HCT116 (cell line): ENCODE measurements around the gene SLC38A9. TPM values are rescaled to one million over a fixed set of nuclear protein-coding genes. Genes with fewer than 3 reads are reported as not detected.

Experiments used
- ATAC-seq: fragments of 200-7000 bp; cut with Tn5 transposase; 2 replicates; pipeline ENCODE4 v1.9.1; 2020; ENCODE audit warnings: mild to moderate bottlenecking, moderate library complexity
- BruUV-seq: library from RNA; stranded (reverse); fragments of 400-500 nt; replicated peaks from 2 replicates; lab custom pipeline; 2021; lab: Mats Ljungman, UMichigan
- CTCF ChIA-PET: fragments of 300-600 bp; sonication (Branson Sonifier 250); formaldehyde crosslinking; loops from one replicate; lab custom pipeline; 2021; ENCODE audit warnings: antibody characterized with exemption; lab: Charles Lee
- POLR2A ChIA-PET: fragments of 300-600, 350-600 bp; sonication (Branson Sonifier 250); formaldehyde crosslinking; loops from one replicate; lab custom pipeline; 2021; ENCODE audit warnings: antibody characterized with exemption; lab: Charles Lee
- RAD21 ChIA-PET, 2 experiments: fragments of 300-600 bp; sonication (Branson Sonifier 250); formaldehyde crosslinking; loops; one replicate each; lab custom pipeline; 2023; ENCODE audit warnings: low total read pairs in 2 of 2; ENCODE audit not compliant: uncharacterized antibody in 2 of 2, unreplicated experiment in 2 of 2, low non-redundant PET in 1 of 2; lab: Charles Lee
- DNase-seq: peaks from one replicate; pipeline ENCODE4 v3.0.0-alpha.2; 2010; ENCODE audit warnings: low read depth, low spot score
- H2AFZ ChIP-seq: fragments of 200-600 bp; shearing (Covaris generic), sonication (generic); 2 replicates; pipeline ENCODE4 v1.6.1; 2017; ENCODE audit warnings: low read depth, mixed run types, mixed read lengths, antibody characterized with exemption, low read length; ENCODE audit not compliant: poor library complexity, severe bottlenecking
- H3K27ac ChIP-seq: 2 replicates; pipeline ENCODE4 v1.5.1; 2012; ENCODE audit warnings: low read depth, low read length
- H3K27me3 ChIP-seq: fragments of 200-600 bp; sonication (generic); 2 replicates; pipeline ENCODE4 v1.6.1; 2016; ENCODE audit warnings: mixed run types, low read length, mixed read lengths; ENCODE audit not compliant: insufficient read depth
- H3K36me3 ChIP-seq, 2 experiments: fragments of 200-500 bp in 1 of 2; fragments of 200-600 bp in 1 of 2; sonication (Bioruptor generic) in 1 of 2; sonication (generic) in 1 of 2; 2 replicates each; pipeline versions ENCODE4 v1.5.1 to v1.6.1; 2014 to 2016; ENCODE audit warnings: low read length in 2 of 2, inconsistent platforms in 1 of 2, mixed read lengths in 1 of 2, mixed run types in 1 of 2; ENCODE audit not compliant: insufficient read depth in 2 of 2, control insufficient read depth in 1 of 2
- H3K4me1 ChIP-seq, 2 experiments: fragments of 200-600 bp in 1 of 2; sonication (generic) in 1 of 2; 2 replicates each; pipeline versions ENCODE4 v1.5.1 to v1.6.1; 2012 to 2017; ENCODE audit warnings: low read length in 2 of 2, inconsistent platforms in 1 of 2, mild to moderate bottlenecking in 1 of 2, mixed read lengths in 1 of 2, mixed run types in 1 of 2, moderate library complexity in 1 of 2; ENCODE audit not compliant: insufficient read depth in 2 of 2, control insufficient read depth in 1 of 2
- H3K4me2 ChIP-seq: fragments of 200-600 bp; sonication (generic); 2 replicates; pipeline ENCODE4 v1.6.1; 2017; ENCODE audit warnings: mixed run types, low read length, mixed read lengths
- H3K4me3 ChIP-seq, 2 experiments: fragments of 200-600 bp in 1 of 2; sonication (generic) in 1 of 2; replicated peaks in 1 of 2; 2 replicates each; pipeline ENCODE4 v1.5.1; 2011 to 2016; ENCODE audit warnings: low read length in 2 of 2, control low read depth in 1 of 2, low read depth in 1 of 2, mild to moderate bottlenecking in 1 of 2, mixed read lengths in 1 of 2, mixed run types in 1 of 2
- H3K79me2 ChIP-seq: fragments of 200-600 bp; sonication (generic); 2 replicates; pipeline ENCODE4 v1.6.1; 2017; ENCODE audit warnings: mild to moderate bottlenecking, mixed run types, low read length, moderate library complexity, mixed read lengths; ENCODE audit not compliant: insufficient read depth
- H3K9ac ChIP-seq: fragments of 200-600 bp; sonication (generic); 2 replicates; pipeline ENCODE4 v1.6.1; 2016; ENCODE audit warnings: low read length, mixed read lengths
- H3K9me2 ChIP-seq: fragments of 200-600 bp; sonication (generic), shearing (Covaris generic); 2 replicates; pipeline ENCODE4 v1.6.1; 2017; ENCODE audit warnings: mixed run types, mild to moderate bottlenecking, moderate library complexity; ENCODE audit not compliant: insufficient read depth
- H3K9me3 ChIP-seq, 2 experiments: fragments of 200-500 bp in 1 of 2; fragments of 200-600 bp in 1 of 2; sonication (Bioruptor generic) in 1 of 2; sonication (generic) in 1 of 2; 2 replicates each; pipeline ENCODE4 v1.6.1; 2014 to 2017; ENCODE audit warnings: low read length in 2 of 2, mixed read lengths in 2 of 2, inconsistent platforms in 1 of 2, low read depth in 1 of 2, mild to moderate bottlenecking in 1 of 2, mixed run types in 1 of 2, moderate library complexity in 1 of 2; ENCODE audit not compliant: control insufficient read depth in 1 of 2, insufficient read depth in 1 of 2
- H4K20me1 ChIP-seq: fragments of 200-600 bp; sonication (generic), shearing (Covaris generic); 2 replicates; pipeline ENCODE4 v1.6.1; 2017; ENCODE audit warnings: mixed run types, mild to moderate bottlenecking, moderate library complexity; ENCODE audit not compliant: insufficient read depth
- CBX3 ChIP-seq: IDR thresholded peaks from 2 replicates; pipeline ENCODE4 v1.6.1; 2012; ENCODE audit warnings: low read depth
- CEBPB ChIP-seq: IDR thresholded peaks from 2 replicates; pipeline ENCODE4 v1.6.1; 2012; ENCODE audit warnings: low read depth
- EGR1 ChIP-seq: IDR thresholded peaks from 2 replicates; pipeline ENCODE4 v1.6.1; 2012; ENCODE audit warnings: low read depth
- ELF1 ChIP-seq: IDR thresholded peaks from 2 replicates; pipeline ENCODE4 v1.6.1; 2012; ENCODE audit warnings: low read depth, borderline replicate concordance
- EZH2 ChIP-seq: fragments of 200-600 bp; sonication (generic); IDR thresholded peaks from 2 replicates; pipeline ENCODE4 v1.6.1; 2017; ENCODE audit warnings: antibody characterized with exemption, mixed run types
- EZH2phosphoT487 ChIP-seq: fragments of 200-600 bp; IDR thresholded peaks from 2 replicates; pipeline ENCODE4 v1.6.1; 2018; ENCODE audit warnings: antibody characterized with exemption, borderline replicate concordance
- FOSL1 ChIP-seq: IDR thresholded peaks from 2 replicates; pipeline ENCODE4 v1.6.1; 2012; ENCODE audit warnings: low read depth
- POLR2AphosphoS5 ChIP-seq: IDR thresholded peaks from 2 replicates; pipeline ENCODE4 v1.6.1; 2011; ENCODE audit warnings: mild to moderate bottlenecking, low read depth, low read length, moderate library complexity
- RAD21 ChIP-seq: IDR thresholded peaks from 2 replicates; pipeline ENCODE4 v1.6.1; 2012; ENCODE audit warnings: low read depth, mild to moderate bottlenecking
- SIN3A ChIP-seq: IDR thresholded peaks from 2 replicates; pipeline ENCODE4 v1.6.1; 2012; ENCODE audit warnings: low read depth
- SP1 ChIP-seq: IDR thresholded peaks from 2 replicates; pipeline ENCODE4 v1.6.1; 2012; ENCODE audit warnings: low read depth
- SRF ChIP-seq: IDR thresholded peaks from 2 replicates; pipeline ENCODE4 v1.6.1; 2012; ENCODE audit warnings: low read depth
- TCF7L2 ChIP-seq: IDR thresholded peaks from 2 replicates; pipeline ENCODE4 v1.7.0; 2011; ENCODE audit warnings: borderline replicate concordance, inconsistent platforms; ENCODE audit not compliant: insufficient read depth, insufficient read length; ENCODE audit errors: extremely low read depth
- YY1 ChIP-seq: IDR thresholded peaks from 2 replicates; pipeline ENCODE4 v1.6.1; 2011; ENCODE audit warnings: low read length, low read depth, moderate library complexity, mild to moderate bottlenecking; ENCODE audit not compliant: insufficient replicate concordance; ENCODE audit errors: extremely low read depth
- ZFX ChIP-seq: fragments of 450-650 bp; IDR thresholded peaks from 2 replicates; pipeline ENCODE4 v1.6.1; 2017
- ZNF274 ChIP-seq: fragments of 200-500 bp; sonication (Bioruptor generic); IDR thresholded peaks from 2 replicates; pipeline ENCODE4 v1.6.1; 2014; ENCODE audit warnings: mild to moderate bottlenecking, low read depth, low read length, inconsistent platforms
- intact Hi-C: fragments of 100-400 bp; cut with micrococcal nuclease; formaldehyde crosslinking; loops from 2 replicates; pipeline ENCODE4 v1.10.0; 2022
- total RNA-seq: library from RNA; stranded (reverse); gene quantifications from one replicate; pipeline ENCODE4 v1.2.1, GENCODE V29; 2021; ENCODE audit not compliant: unreplicated experiment
- TF ChIP-seq, protein P1 (sequence below): IDR thresholded peaks from 2 replicates; pipeline ENCODE4 v1.6.1; 2012; ENCODE audit warnings: low read depth
- TF ChIP-seq, protein P2 (sequence below), 3 experiments: fragments of 200-600 bp in 1 of 3; sonication (generic) in 1 of 3; IDR thresholded peaks in 2 of 3; conservative IDR thresholded peaks in 1 of 3; 2 replicates each; pipeline ENCODE4 v1.5.1; 2012 to 2017; ENCODE audit warnings: low read depth in 2 of 3, low read length in 2 of 3, antibody characterized with exemption in 1 of 3, borderline replicate concordance in 1 of 3, control low read depth in 1 of 3, mild to moderate bottlenecking in 1 of 3, mixed read lengths in 1 of 3, mixed run types in 1 of 3, moderate library complexity in 1 of 3; ENCODE audit not compliant: insufficient read depth in 1 of 3
- TF ChIP-seq, protein P3 (sequence below): IDR thresholded peaks from 2 replicates; pipeline ENCODE4 v1.6.1; 2012

Gene SLC38A9
- total RNA-seq, 1 experiment from 2014 or later, result 12.6 TPM

DNA sequence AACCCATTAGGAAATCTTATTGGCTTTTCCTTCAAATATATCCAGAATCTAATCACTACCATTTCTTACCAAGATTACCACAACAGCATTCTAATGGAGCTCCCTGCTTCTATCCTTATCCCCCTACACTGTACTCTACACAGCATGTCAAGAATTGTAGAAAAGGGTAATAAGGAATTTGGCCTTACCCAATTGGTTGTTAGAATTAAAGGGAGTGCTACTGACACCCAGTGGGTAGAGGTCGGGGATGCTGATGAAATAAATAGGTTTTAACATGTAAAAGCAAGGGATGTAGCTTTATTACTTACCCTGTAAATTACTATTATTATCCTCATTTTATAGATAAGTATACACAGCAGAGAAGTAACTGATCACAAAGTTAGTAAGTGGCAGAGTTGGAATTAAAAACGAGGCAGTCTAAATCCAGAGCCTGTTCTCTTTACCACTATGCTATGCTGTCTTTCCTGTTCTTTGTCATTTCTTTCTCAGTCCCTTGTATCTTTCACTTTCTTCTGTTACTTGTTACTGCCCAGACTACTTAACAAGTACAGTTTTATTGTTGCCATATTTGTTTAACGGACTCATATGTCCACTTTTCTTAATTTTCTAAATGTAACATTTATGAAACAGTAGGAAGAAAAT, 10.5 kb downstream of the SLC38A9 start:
- Histone ChIP-seq H3K27me3 (no peaks in the 10 kb centered on the region), H4K20me1 (no peaks in the 10 kb centered on the region), H3K4me2 (no peak overlapping the region), H2AFZ (no peak overlapping the region), H3K4me1 (no peaks in the 10 kb centered on the region), H3K9me3 (no peaks in the 10 kb centered on the region), H3K9me2 (no peaks in the 10 kb centered on the region), H3K9ac (no peak overlapping the region), H3K27ac (no peak overlapping the region), H3K4me3 (no peak overlapping the region), H3K79me2 (no peaks in the 10 kb centered on the region), H3K36me3 (no peaks in the 10 kb centered on the region)
- intact Hi-C loops, result no loop called here
- ATAC-seq (no peak), DNase-seq (no peak)
- BruUV-seq, result no TSS peak
- POLR2A ChIA-PET, result no interaction called here
- RAD21 ChIA-PET, result no interaction called here
- TF ChIP-seq EZH2 (no peak), ZNF274 (no peak), SRF (no peak), ZFX (no peak), POLR2AphosphoS5 (no peak), SP1 (no peak), SIN3A (no peak), YY1 (no peak), ELF1 (no peak), RAD21 (no peak), EZH2phosphoT487 (no peak), TCF7L2 (no peak), EGR1 (no peak), FOSL1 (no peak), CEBPB (no peak), CBX3 (no peak)
- TF ChIP-seq, protein P1, sequence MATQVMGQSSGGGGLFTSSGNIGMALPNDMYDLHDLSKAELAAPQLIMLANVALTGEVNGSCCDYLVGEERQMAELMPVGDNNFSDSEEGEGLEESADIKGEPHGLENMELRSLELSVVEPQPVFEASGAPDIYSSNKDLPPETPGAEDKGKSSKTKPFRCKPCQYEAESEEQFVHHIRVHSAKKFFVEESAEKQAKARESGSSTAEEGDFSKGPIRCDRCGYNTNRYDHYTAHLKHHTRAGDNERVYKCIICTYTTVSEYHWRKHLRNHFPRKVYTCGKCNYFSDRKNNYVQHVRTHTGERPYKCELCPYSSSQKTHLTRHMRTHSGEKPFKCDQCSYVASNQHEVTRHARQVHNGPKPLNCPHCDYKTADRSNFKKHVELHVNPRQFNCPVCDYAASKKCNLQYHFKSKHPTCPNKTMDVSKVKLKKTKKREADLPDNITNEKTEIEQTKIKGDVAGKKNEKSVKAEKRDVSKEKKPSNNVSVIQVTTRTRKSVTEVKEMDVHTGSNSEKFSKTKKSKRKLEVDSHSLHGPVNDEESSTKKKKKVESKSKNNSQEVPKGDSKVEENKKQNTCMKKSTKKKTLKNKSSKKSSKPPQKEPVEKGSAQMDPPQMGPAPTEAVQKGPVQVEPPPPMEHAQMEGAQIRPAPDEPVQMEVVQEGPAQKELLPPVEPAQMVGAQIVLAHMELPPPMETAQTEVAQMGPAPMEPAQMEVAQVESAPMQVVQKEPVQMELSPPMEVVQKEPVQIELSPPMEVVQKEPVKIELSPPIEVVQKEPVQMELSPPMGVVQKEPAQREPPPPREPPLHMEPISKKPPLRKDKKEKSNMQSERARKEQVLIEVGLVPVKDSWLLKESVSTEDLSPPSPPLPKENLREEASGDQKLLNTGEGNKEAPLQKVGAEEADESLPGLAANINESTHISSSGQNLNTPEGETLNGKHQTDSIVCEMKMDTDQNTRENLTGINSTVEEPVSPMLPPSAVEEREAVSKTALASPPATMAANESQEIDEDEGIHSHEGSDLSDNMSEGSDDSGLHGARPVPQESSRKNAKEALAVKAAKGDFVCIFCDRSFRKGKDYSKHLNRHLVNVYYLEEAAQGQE, result no peak
- TF ChIP-seq, protein P2, sequence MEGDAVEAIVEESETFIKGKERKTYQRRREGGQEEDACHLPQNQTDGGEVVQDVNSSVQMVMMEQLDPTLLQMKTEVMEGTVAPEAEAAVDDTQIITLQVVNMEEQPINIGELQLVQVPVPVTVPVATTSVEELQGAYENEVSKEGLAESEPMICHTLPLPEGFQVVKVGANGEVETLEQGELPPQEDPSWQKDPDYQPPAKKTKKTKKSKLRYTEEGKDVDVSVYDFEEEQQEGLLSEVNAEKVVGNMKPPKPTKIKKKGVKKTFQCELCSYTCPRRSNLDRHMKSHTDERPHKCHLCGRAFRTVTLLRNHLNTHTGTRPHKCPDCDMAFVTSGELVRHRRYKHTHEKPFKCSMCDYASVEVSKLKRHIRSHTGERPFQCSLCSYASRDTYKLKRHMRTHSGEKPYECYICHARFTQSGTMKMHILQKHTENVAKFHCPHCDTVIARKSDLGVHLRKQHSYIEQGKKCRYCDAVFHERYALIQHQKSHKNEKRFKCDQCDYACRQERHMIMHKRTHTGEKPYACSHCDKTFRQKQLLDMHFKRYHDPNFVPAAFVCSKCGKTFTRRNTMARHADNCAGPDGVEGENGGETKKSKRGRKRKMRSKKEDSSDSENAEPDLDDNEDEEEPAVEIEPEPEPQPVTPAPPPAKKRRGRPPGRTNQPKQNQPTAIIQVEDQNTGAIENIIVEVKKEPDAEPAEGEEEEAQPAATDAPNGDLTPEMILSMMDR (IDR thresholded peaks at IDR 0.05 in 2 of 3, conservative IDR thresholded peaks at IDR 0.05 in 1 of 3; ENCODE audit: borderline replicate concordance in 1 of 3, insufficient read depth in 1 of 3, low read depth in 2 of 3, low read length in 2 of 3), result no peak
- TF ChIP-seq, protein P3, sequence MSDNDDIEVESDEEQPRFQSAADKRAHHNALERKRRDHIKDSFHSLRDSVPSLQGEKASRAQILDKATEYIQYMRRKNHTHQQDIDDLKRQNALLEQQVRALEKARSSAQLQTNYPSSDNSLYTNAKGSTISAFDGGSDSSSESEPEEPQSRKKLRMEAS, result no peak
- CTCF ChIA-PET, result interaction anchor here (1.6 kb wide), 1 partner anchor 10 kb away, joined by 3 read pairs; no protein-coding TSS in a partner anchor
